GM19324 (cell line): ENCODE measurements around the gene ERAS.
"Not testable (repeated sequence)": the region's sequence is repeated elsewhere in the genome, so short reads cannot be mapped to it uniquely, and the experiment has no call there.

Experiments
- ATAC-seq: cut with Tn5 transposase; IDR thresholded peaks from one replicate; pipeline ENCODE4 v1.9.1; 2021; ENCODE audit warnings: mild to moderate bottlenecking, moderate library complexity; ENCODE audit not compliant: unreplicated experiment, low FRiP score

Gene ERAS

GRCh38 chrX:48794911-48795515, 31.3 kb upstream of the ERAS start:
- no peak for ATAC-seq

- no peak for ATAC-seq
Measured at GRCh38 chrX:48798318-48798717, 28.0 kb upstream of the ERAS start.

- no peak for ATAC-seq
Measured at GRCh38 chrX:48800574-48801279, 25.6 kb upstream of the ERAS start.

GRCh38 chrX:48801280-48802088, 24.8 kb upstream of the ERAS start, which contains the start of gene HDAC6:
Gene HDAC6 (plus strand): TSS chrX:48802067. CDS start chrX:48802693, 626 bp downstream.
- ATAC-seq, result peak; percentile 90

- ATAC-seq, result peak; percentile 32
Measured at GRCh38 chrX:48802089-48802904, 24.0 kb upstream of the ERAS start.

GRCh38 chrX:48802905-48803200, 23.5 kb upstream of the ERAS start:
- no peak for ATAC-seq

GRCh38 chrX:48806081-48806480, 20.2 kb upstream of the ERAS start:
- no peak for ATAC-seq

GRCh38 chrX:48813644-48814043, 12.7 kb upstream of the ERAS start:
- ATAC-seq, result no peak

GRCh38 chrX:48814722-48815121, 11.6 kb upstream of the ERAS start:
- no peak for ATAC-seq

GRCh38 chrX:48815266-48815665, 11.0 kb upstream of the ERAS start:
- ATAC-seq, result no peak

GRCh38 chrX:48816014-48816810, 10.1 kb upstream of the ERAS start:
- ATAC-seq, result no peak

- ATAC-seq, result no peak
Measured at GRCh38 chrX:48818098-48818497, 8.2 kb upstream of the ERAS start.

- ATAC-seq, result no peak
Measured at GRCh38 chrX:48818866-48819265, 7.4 kb upstream of the ERAS start.

- ATAC-seq, result not testable (repeated sequence)
Measured at GRCh38 chrX:48819394-48819793, 6.9 kb upstream of the ERAS start.

GRCh38 chrX:48823053-48823452, 3.3 kb upstream of the ERAS start:
- ATAC-seq, result no peak

- ATAC-seq, result no peak
Measured at GRCh38 chrX:48824066-48824465, 2.2 kb upstream of the ERAS start.

GRCh38 chrX:48826876-48827653, 752 bp downstream of the ERAS start:
- no peak for ATAC-seq

- no peak for ATAC-seq
Measured at GRCh38 chrX:48827654-48827968, 1.3 kb downstream of the ERAS start.

- no peak for ATAC-seq
Measured at GRCh38 chrX:48829016-48829735, 2.9 kb downstream of the ERAS start.
